Stomach (tissue), 4 donors: ENCODE results near the gene ADAMTS6.

Experiments used
- CTCF ChIP-seq, 7 experiments: fragments of 450-650 bp in 4 of 7; fragments of 200-600 bp in 3 of 7; sonication (generic) in 3 of 7; IDR thresholded peaks; one replicate each; pipeline ENCODE4 v1.5.1; 2016 to 2019; ENCODE audit warnings: antibody characterized with exemption in 7 of 7, control low read depth in 2 of 7, mild to moderate bottlenecking in 1 of 7
- EP300 ChIP-seq: sonication (generic); formaldehyde crosslinking; IDR thresholded peaks from one replicate; pipeline ENCODE4 v1.6.1; 2017; ENCODE audit warnings: antibody characterized with exemption
- POLR2A ChIP-seq, 4 donors: fragments of 450-650 bp; IDR thresholded peaks; one replicate each; pipeline ENCODE4 v1.6.1; 2016; ENCODE audit warnings: antibody characterized with exemption in 4 of 4, control low read depth in 2 of 4, mild to moderate bottlenecking in 1 of 4, moderate library complexity in 1 of 4
- POLR2AphosphoS5 ChIP-seq, 3 donors: sonication (generic); formaldehyde crosslinking; IDR thresholded peaks; one replicate each; pipeline ENCODE4 v1.6.1; 2016; ENCODE audit warnings: antibody characterized with exemption in 3 of 3

GRCh38 chr5:65194871-65195270 lies 286.8 kb downstream of the ADAMTS6 start:
- TF ChIP-seq CTCF (IDR thresholded peaks at IDR 0.05) = no peak
- TF ChIP-seq POLR2A (IDR thresholded peaks at IDR 0.05) = no peak
- TF ChIP-seq POLR2AphosphoS5 (IDR thresholded peaks at IDR 0.05) = no peak
- TF ChIP-seq EP300 = no peak
